ENCODE data around the gene CELF2.

The CELF2 gene

DNA sequence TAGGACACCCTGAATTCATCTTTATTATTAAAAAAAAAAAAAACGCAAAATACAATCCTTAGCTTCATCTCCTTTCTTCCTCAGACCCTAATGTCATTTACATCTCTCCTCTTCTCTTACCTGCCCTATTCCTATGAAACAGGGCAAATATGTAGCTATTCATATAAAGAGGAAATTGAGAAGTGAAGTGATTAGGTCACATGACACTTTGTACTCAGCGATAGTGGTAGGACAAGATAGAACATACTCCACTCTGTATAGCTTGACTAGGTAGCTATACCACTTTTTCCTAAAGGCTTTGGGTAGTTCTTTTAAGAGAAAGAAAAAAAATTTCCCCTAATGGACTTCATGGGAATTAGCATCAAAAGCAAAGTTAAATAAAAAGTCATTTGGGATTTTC, 6.2 kb upstream of the CELF2 start:
- no peak for TF ChIP-seq CTCF (conservative IDR thresholded peaks at IDR 0.05)
- H3K27ac ChIP-seq = no peak overlapping the region

- H3K27ac ChIP-seq = no peak overlapping the region
- TF ChIP-seq CTCF (conservative IDR thresholded peaks at IDR 0.05) = no peak
Measured at GRCh38 chr10:11011984-11012383, 5.7 kb upstream of the CELF2 start.

DNA sequence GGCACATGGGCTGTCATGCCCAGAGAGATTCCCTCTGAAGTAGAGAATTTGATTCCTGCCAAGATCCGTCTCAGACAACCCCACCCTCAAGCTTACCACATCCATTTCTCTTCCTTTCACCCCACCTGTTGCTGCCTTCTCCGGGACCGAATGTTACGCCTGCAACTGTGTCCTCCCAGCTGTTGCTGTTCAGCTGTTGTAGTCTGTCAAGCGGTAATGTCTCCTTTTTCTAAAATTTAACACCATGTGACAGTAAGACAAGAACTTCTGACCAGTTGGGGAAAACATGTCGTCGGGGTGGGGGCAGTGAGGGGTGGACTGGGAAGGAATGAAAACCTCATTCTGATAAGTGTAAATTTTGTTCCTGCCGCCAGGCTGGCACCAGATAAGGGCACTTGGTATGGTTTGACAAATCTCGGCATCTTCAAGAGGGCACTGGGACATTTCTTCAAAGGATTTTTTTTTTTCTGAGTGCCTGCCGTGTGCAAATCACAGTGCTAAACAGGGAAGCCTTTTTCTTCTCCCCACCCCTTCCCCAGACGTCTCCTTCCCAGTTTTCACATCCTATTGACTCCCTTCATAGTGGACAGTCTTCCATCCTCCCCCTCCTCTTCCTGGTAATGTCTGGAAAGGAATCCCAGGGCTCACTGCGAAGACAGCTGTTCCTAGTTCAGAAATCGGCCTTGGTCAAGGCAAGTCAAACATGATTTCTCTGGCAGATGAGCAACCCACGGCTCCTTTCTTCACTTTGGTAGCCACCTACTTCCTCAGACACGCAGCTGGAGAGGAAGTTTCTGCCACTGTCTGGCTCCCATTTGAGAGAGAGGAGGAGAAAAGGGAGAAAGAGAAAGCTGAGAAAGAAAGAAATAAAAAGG, 5.0 kb upstream of the CELF2 start:
- no peak for TF ChIP-seq CTCF (conservative IDR thresholded peaks at IDR 0.05)
- H3K27ac ChIP-seq = no peak overlapping the region

GRCh38 chr10:11013836-11014235, 3.8 kb upstream of the CELF2 start:
- TF ChIP-seq CTCF (conservative IDR thresholded peaks at IDR 0.05) = no peak

GRCh38 chr10:11014671-11015445, 2.8 kb upstream of the CELF2 start:
- TF ChIP-seq CTCF (conservative IDR thresholded peaks at IDR 0.05) = no peak
- no peak overlapping the region for H3K27ac ChIP-seq

More at GRCh38 chr10:11013836-11014235, 3.8 kb upstream of the CELF2 start:
- no peak overlapping the region for H3K27ac ChIP-seq

DNA sequence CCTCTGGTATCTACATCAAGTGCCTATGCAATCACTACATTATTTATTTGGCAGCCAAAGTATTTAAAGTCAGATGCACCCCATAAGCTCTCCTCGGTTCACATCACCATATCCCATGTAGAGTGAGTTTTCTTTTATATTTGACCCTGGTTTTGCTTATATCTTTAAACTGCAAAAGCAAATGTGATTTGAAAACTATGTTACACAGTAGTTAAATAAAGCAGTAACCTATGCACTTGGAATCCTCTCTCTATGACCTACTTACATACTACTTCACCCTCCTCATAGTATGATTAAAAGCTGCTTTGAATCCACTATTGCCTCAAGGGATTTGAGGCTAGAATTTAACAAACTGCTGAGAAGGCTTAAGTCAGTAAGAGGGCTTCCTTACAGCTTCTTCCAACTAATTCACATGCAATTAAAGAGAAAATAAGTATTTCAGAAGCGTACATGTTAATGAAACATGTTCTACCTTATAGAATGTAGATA, 2.2 kb upstream of the CELF2 start:
- no peak overlapping the region for H3K27ac ChIP-seq
- no peak for TF ChIP-seq CTCF (conservative IDR thresholded peaks at IDR 0.05)

GRCh38 chr10:11017000-11017569, 587 bp upstream of the CELF2 start:
- no peak for TF ChIP-seq CTCF (conservative IDR thresholded peaks at IDR 0.05)
- H3K27ac ChIP-seq = no peak overlapping the region
